Stimulated activated CD4-positive, alpha-beta T cell treated with anti-CD3 and anti-CD28 coated beads, Interleukin-1b, Interleukin-23, amount 100 ng/mL, for 4 hours (primary cell): ENCODE data around the gene TMEM97.
"Not testable (repeated sequence)": the region's sequence is repeated elsewhere in the genome, so short reads cannot be mapped to it uniquely, and the experiment has no call there.

Experiments used
- DNase-seq, 2 donors: peaks; one replicate each; pipeline ENCODE4 v3.0.0-alpha.2; 2020; ENCODE audit warnings: low read depth in 2 of 2

The TMEM97 gene

DNA sequence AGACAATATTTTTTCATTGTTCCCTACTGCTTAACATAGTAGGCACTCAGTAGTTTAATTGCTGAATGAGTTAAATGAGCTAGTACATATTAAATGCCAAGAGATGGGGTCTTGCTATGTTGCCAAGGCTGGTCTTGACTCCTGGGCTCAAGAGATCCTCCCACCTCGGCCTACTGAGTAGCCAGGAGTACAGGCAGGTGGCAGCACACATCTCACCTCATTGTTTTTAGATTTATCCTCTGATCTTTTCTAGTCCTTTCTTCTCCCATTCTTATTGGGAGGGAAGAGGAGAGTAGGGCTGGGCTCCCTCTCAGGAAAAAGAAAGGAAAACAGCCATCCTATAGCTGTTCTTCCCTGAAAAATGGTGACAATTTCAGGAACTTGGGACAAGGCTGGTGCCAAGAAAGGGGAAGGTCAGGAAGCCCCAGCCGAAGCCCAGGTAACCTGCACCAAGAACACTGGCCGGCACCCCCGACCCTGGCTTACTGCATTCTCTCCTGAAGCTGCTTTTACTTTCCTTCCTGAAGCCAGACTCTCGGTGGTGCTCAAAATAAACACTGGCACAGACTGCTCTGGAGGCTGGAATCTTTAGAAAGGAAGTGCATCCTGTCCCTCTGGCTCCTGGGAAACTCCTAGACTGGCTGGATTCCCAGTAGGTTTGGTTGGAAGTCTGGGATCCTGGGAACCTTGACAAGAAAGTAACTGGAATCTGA is 19.2 kb downstream of the TMEM97 start:
- DNase-seq, result no peak

DNA sequence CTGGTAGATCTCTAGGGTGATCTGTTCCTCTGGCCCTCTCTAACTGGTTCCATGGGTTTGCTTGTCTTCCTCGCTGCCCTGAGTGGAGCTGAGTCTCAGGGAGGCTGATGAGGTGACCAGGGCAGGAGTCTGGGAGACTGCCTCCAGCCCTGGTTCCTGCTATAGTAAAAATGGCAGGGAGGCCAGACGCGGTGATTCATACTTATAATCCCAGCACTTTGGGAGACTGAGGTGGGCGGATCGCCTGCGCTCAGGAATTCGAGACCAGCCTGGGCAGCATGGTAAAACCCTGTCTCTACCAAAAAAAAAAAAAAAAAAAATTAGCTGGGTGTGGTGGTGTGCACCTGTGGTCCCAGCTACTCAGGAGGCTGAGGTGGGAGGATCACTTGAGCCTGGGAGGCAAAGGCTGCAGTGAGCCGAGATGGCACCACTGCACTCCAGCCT is 19.8 kb downstream of the TMEM97 start:
- not testable (repeated sequence) for DNase-seq

- no peak for DNase-seq
Observed at GRCh38 chr17:28339431-28339830, 20.4 kb downstream of the TMEM97 start.

DNA sequence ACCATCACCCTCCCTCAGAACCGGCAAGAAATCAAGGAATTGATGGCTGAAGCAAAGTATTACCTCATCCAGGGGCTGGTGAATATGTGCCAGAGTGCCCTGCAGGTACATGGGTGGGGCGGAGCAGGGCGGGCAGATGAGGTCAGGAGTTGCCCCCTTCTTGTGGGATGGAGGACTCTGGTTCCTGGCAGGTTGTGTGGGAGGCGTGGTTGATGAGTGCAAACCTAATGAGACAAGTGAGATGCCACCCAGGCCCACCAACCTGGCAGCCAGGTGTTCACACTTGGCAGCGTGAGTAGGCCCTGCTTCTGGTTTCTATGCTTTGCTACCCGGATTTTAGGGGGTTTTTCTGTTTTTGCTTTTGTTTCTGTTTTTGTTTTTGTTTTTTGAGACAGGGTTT is 21.4 kb downstream of the TMEM97 start:
- no peak for DNase-seq

GRCh38 chr17:28341516-28341915 is 22.5 kb downstream of the TMEM97 start:
- DNase-seq, result no peak

DNA sequence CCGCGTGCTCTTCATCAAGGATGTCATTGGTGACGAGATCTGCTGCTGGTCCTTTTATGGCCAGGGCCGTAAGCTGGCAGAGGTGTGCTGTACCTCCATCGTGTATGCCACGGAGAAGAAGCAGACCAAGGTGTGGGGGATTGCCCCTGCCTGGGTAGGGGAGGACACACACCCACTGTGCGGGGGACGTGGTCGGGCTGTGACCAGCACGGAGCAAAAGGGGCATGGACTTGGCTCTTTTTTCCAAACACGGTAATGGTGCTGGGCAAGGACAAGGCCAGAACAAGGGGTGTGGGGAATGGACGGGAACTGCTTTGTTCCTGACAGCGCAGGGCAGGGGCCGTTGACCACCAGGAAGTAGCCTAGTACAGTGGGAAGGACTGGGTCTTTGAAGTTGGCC is 23.3 kb downstream of the TMEM97 start:
- DNase-seq, result no peak

DNA sequence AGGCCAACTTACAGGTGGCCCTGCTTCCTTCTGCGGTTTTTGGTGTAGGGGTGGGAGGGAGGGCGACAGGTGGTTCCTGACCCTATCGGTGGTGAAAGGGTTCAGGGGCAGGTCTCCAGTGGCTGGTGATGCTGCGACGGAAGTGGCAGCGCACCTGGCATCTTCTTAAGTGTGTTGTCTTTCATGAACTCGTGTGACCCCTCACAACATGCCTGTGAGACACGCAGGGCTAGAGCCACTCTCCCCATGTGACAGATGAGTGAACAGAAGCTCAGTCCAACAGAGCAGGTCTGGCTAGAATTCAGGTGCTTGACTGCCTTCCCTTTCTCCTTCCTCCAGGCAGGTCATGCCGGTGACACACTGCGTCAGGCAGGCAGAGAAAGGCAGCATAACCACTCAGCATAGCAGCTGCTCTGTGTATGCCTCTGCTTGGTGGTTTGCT is 24.5 kb downstream of the TMEM97 start:
- no peak for DNase-seq

GRCh38 chr17:28344011-28344410 is 25.0 kb downstream of the TMEM97 start:
- DNase-seq, result no peak

- DNase-seq, result no peak
Observed at GRCh38 chr17:28344435-28344901, 25.5 kb downstream of the TMEM97 start.

- no peak for DNase-seq
Observed at GRCh38 chr17:28345419-28346198, 26.6 kb downstream of the TMEM97 start.

- no peak for DNase-seq
Observed at GRCh38 chr17:28346199-28346580, 27.2 kb downstream of the TMEM97 start.

DNA sequence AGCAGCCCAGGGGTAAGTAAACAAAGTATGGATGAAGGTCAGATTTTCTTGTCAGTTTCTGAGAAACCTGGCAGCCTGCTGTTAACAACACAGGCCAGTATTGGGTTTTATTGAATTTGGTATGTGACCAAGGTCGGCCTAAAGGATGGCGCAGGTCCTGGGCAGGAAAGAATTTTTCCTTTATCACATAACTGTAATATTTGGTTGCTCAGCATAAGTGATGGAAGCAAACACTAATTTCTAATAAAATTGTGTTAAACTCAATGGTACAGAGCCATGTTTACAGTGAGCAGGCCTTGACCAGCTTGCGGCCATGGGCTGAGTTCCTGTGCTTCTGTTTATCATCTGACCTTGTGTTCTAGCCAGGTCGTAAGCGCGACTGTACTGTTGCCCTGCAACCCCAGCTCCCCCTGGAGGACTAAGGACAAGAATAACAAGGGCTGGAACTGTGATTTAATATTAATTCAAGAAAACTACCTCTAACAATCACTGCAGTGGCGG is 27.8 kb downstream of the TMEM97 start:
- no peak for DNase-seq

DNA sequence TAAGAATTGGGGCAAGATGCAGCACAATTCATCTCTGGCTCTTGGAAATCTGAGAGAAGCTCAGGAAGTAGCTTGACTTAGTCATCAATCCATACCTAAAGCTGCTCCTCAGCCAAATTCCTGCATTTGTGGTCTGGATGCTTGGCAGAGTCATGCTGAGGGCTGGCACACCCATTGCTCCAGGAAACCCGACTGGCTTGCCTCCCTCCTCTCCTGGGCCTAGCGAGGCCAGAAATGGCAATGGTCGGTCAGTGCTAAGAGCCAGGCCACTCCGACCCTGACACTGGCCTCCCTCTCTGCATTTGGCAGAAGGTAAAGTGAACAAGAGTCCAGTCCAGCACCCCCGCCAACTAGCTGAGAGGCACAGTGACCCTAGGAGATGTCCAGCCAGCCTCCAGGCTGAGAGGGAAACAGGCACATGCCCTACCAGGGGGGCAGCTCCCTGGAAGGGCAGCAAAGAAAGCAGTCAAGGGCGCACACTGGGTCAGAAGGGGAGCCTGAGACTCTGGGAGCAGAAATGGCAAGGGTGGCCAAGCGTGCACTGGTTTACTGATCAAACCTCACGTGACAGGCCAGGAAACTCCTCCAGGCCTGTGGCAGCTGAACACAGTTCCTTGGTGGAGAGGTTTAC is 28.4 kb downstream of the TMEM97 start:
- no peak for DNase-seq

GRCh38 chr17:28348979-28349378 is 30.0 kb downstream of the TMEM97 start:
- DNase-seq, result no peak

- DNase-seq, result no peak
Observed at GRCh38 chr17:28350271-28350670, 31.3 kb downstream of the TMEM97 start.

DNA sequence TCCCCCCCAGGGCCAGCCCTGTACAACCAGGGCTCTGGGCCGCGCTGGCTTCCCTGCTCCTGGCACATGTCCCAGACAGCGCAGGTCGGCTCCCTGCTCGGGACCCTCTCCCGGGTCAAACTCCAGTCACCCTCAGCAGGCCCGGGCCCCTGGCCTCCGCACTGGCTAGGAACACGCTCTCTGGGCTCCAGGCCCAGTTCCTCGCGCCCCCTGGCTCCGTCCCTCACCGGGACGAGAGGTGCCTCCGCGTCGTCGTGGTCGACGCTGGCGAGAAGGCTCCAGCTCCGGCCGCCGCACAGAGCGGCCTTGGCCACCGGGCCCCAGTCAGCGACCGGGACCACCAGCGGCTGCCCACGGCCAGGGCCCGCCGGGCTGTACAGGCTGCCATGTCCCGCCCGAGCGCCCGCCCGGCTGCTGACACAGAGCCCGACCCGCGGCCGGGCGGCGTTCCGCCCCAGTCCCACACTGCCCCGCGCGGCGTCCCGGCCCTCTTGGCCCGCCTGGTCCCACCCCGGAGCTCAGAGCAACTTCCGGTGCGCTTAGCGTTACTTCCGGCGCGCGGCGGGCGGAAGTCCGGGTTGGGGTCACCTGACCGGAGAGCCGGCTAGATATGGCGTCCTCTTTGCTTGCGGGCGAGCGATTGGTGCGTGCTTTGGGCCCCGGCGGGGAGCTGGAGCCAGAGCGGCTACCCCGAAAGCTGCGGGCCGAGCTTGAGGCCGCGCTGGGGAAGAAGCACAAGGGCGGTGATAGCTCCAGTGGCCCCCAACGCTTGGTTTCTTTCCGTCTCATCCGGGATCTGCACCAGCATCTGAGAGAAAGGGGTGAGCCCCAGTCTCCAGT is 38.3 kb downstream of the TMEM97 start, which contains the start of gene POLDIP2:
Gene POLDIP2, minus strand, starts transcription at position 467 of the 840 bp plus-strand sequence. Its CDS starts 79 bp downstream, at position 388.
- peak; percentile 89 to 92 for DNase-seq

- no peak for DNase-seq
Observed at GRCh38 chr17:28357901-28358197, 38.8 kb downstream of the TMEM97 start.

- DNase-seq, result no peak
Observed at GRCh38 chr17:28363186-28363585, 44.2 kb downstream of the TMEM97 start.

DNA sequence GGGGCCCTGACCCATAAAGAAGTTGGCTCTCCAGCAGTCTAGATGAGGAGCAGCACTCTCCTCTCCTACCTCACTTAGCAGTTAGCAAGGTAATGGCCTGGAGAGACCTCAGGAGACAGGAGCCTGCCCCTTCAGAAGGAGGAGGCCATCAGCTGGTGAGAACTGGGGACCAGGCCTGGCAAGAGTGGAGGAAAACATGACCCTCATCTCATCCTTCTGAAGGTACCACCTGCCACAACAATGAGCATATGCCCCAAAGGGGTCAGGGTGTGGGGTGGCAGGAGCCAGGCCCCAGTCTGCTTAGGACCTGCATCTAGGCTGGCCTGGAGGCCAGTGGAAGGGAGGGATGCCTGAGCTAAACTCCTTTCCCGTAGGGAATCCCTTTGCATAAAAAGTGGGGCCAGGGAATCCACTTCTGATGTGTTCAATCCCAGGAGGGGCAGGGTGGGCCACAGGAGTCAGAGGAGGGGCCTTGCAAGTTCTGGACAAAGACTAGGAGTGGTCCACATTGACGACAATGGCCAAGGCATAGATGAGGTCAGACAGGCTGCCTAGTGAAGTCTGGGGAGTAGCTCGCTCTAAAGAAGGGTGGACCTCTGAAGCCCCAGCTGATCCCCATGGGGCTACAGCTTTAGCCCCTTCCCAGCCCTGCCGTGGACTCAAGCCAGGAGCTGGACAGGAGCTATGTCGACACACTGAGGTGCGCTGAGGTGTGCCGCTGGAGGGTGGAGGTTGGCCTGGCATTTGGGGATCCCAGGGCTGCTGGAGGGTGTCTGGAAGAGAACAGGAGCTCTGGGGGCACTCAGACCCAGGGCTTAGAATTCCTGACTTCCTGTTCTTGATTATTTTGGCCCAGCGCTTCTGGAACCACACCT is 45.0 kb downstream of the TMEM97 start:
- DNase-seq, result no peak

DNA sequence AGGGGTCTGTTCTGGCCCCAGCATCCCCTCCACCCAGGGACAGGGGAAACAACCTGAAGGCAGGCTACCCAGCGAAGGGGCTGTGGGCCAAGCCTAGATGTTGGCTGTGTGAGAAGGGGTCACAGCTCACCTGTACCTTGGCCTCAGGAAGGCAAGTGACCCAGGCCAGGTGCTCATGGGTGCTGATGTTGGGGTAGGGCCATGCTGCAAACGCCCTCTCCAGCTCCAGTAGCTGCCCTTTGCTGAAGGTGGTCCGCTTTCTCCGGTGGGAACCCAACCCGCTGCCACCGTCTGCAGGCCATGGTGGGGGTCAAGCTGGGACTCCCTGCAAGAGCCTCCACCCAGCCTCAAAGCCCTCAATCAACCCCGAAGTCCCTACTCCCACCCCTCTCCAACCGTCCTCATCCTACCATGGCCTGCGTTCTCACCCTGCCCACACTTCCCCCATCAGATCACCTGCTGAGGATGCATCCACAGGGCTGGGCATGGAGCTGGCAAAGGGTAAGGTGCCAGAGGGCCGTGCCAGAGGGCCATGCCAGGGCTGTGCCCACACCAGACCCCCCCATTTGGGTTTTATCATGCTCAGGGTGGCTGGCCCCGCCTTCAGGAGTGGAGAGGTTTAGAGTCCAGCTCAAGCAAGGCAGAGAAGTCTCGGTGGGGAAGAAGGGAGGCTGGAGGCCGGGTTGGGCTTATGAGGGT is 45.8 kb downstream of the TMEM97 start, which contains the start of gene SEBOX:
Gene SEBOX, minus strand, starts transcription at position 535 of the 699 bp plus-strand sequence. Its CDS starts 48 bp downstream, at position 487.
- DNase-seq, result no peak
